ENCODE results near the gene CAMSAP3. TPM values are rescaled to one million over a fixed set of nuclear protein-coding genes. Genes with fewer than 3 reads are reported as not detected.

The CAMSAP3 gene
- total RNA-seq, 4 donors from 2014 or later: 0.15 to 0.16 TPM; not detected in 2

- Histone ChIP-seq H3K4me3 (no peak overlapping the region), H3K36me3 (peaks cover 0 to 60% of the 10 kb centered on the region in 2 donors)
- in situ Hi-C loops (cut with MboI; ENCODE audit: low sequenced_read_pairs in 4 of 4): no loop called here
Measured at GRCh38 chr19:7554565-7554964, 41.1 kb upstream of the CAMSAP3 start.

GRCh38 chr19:7554990-7555864 is 40.4 kb upstream of the CAMSAP3 start:
- H3K36me3 ChIP-seq: peaks cover 0 to 58% of the 10 kb centered on the region in 2 donors
- ATAC-seq: no peak
- no peaks in the 10 kb centered on the region for H3K27me3 ChIP-seq
- H3K27ac ChIP-seq: no peak overlapping the region
- no peaks in the 10 kb centered on the region for H3K9me3 ChIP-seq
- in situ Hi-C loops (cut with MboI; ENCODE audit: low sequenced_read_pairs in 4 of 4) (no loop called here), intact Hi-C loops (cut with DNase I; ENCODE audit: low total_unique reads) (no loop called here)
- H3K4me1 ChIP-seq: no peaks in the 10 kb centered on the region
- DNase-seq: no peak
- H3K4me3 ChIP-seq: no peak overlapping the region
- no peak for TF ChIP-seq POLR2A (IDR thresholded peaks at IDR 0.05)
- TF ChIP-seq, protein P1, sequence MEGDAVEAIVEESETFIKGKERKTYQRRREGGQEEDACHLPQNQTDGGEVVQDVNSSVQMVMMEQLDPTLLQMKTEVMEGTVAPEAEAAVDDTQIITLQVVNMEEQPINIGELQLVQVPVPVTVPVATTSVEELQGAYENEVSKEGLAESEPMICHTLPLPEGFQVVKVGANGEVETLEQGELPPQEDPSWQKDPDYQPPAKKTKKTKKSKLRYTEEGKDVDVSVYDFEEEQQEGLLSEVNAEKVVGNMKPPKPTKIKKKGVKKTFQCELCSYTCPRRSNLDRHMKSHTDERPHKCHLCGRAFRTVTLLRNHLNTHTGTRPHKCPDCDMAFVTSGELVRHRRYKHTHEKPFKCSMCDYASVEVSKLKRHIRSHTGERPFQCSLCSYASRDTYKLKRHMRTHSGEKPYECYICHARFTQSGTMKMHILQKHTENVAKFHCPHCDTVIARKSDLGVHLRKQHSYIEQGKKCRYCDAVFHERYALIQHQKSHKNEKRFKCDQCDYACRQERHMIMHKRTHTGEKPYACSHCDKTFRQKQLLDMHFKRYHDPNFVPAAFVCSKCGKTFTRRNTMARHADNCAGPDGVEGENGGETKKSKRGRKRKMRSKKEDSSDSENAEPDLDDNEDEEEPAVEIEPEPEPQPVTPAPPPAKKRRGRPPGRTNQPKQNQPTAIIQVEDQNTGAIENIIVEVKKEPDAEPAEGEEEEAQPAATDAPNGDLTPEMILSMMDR (IDR thresholded peaks at IDR 0.05 in 4 of 5, conservative IDR thresholded peaks at IDR 0.05 in 1 of 5): no peak

More at GRCh38 chr19:7554565-7554964, 41.1 kb upstream of the CAMSAP3 start:
- no peaks in the 10 kb centered on the region for H3K9me3 ChIP-seq
- H3K4me1 ChIP-seq: no peaks in the 10 kb centered on the region
- H3K27ac ChIP-seq: no peak overlapping the region
- no peak for DNase-seq
- intact Hi-C loops (cut with DNase I; ENCODE audit: low total_unique reads): no loop called here
- no peaks in the 10 kb centered on the region for H3K27me3 ChIP-seq
- no peak for ATAC-seq
- no peak for TF ChIP-seq POLR2A (IDR thresholded peaks at IDR 0.05)
- TF ChIP-seq, protein P1 (IDR thresholded peaks at IDR 0.05 in 4 of 5, conservative IDR thresholded peaks at IDR 0.05 in 1 of 5): no peak

DNA sequence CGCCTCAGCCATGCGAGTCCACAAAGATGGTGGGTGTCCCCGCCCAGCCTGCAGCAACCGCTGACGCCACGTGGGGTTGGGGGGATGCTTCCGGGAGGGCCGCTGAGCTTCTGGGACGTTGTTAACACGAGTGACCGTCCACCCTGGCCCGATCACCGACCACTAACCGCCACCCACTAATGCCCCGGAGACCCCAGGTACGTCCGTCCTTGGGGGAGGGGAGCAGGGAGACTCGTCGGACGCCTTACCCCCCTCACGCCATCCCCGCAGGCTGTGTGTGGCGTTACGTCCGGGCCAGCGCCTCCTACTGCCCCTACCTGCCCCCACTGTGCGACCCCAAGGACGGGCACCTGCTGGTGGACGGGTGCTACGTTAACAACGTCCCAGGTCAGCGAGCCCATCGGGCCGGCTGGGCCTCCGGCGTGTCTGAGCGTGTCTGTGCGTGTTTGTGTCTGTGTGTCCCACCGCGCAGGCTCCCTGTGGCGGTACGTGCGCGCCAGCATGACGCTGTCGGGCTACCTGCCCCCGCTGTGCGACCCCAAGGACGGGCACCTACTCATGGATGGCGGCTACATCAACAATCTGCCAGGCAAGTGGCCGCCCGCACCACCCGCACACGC is 38.9 kb upstream of the CAMSAP3 start:
- in situ Hi-C loops (cut with MboI; ENCODE audit: low sequenced_read_pairs in 4 of 4) (no loop called here), intact Hi-C loops (cut with DNase I; ENCODE audit: low total_unique reads) (no loop called here)
- Histone ChIP-seq H3K27me3 (no peaks in the 10 kb centered on the region), H3K27ac (no peak overlapping the region), H3K4me1 (no peaks in the 10 kb centered on the region), H3K4me3 (no peak overlapping the region), H3K36me3 (peaks cover 0 to 58% of the 10 kb centered on the region in 2 donors), H3K9me3 (no peaks in the 10 kb centered on the region)
- no peak for TF ChIP-seq POLR2A (IDR thresholded peaks at IDR 0.05)
- TF ChIP-seq, protein P1 (IDR thresholded peaks at IDR 0.05 in 4 of 5, conservative IDR thresholded peaks at IDR 0.05 in 1 of 5): no peak
- DNase-seq (no peak), ATAC-seq (no peak)

- no peak for ATAC-seq
- Histone ChIP-seq H3K27me3 (no peaks in the 10 kb centered on the region), H3K27ac (no peak overlapping the region), H3K36me3 (peaks cover 0 to 58% of the 10 kb centered on the region in 2 donors), H3K4me3 (no peak overlapping the region), H3K4me1 (no peaks in the 10 kb centered on the region), H3K9me3 (no peaks in the 10 kb centered on the region)
- TF ChIP-seq, protein P1 (IDR thresholded peaks at IDR 0.05 in 4 of 5, conservative IDR thresholded peaks at IDR 0.05 in 1 of 5): no peak
- TF ChIP-seq POLR2A (IDR thresholded peaks at IDR 0.05): no peak
- in situ Hi-C loops (cut with MboI; ENCODE audit: low sequenced_read_pairs in 4 of 4) (no loop called here), intact Hi-C loops (cut with DNase I; ENCODE audit: low total_unique reads) (no loop called here)
- DNase-seq: no peak
Measured at GRCh38 chr19:7558667-7559066, 37.0 kb upstream of the CAMSAP3 start.

Data from gastrocnemius medialis (tissue), 4 donors.